Mesothelial cell of epicardium (in vitro differentiated cells): ENCODE data around the gene MED12L. TPM values are rescaled to one million over a fixed set of nuclear protein-coding genes. Genes with fewer than 3 reads are reported as not detected.

Experiments used
- DNase-seq, 2 experiments: peaks; one replicate each; pipeline ENCODE4 v3.0.0; 2021; ENCODE audit warnings: low spot score in 2 of 2; ENCODE audit not compliant: unreplicated experiment in 2 of 2
- H3K27ac Mint-ChIP-seq: 2 replicates; pipeline ENCODE4 v1.8.0; 2021; ENCODE audit warnings: mixed read lengths
- H3K27me3 Mint-ChIP-seq: 2 replicates; pipeline ENCODE4 v1.8.0; 2021; ENCODE audit warnings: low read depth, mixed read lengths
- H3K36me3 Mint-ChIP-seq: 2 replicates; pipeline ENCODE4 v1.8.0; 2021; ENCODE audit warnings: mixed read lengths
- H3K4me1 Mint-ChIP-seq: 2 replicates; pipeline ENCODE4 v1.8.0; 2021; ENCODE audit warnings: mixed read lengths
- H3K4me3 Mint-ChIP-seq: 2 replicates; pipeline ENCODE4 v1.8.0; 2021; ENCODE audit warnings: mild to moderate bottlenecking, moderate library complexity, mixed read lengths
- H3K9me3 Mint-ChIP-seq: 2 replicates; pipeline ENCODE4 v1.8.0; 2021; ENCODE audit warnings: mixed read lengths
- total RNA-seq: library from RNA; stranded (reverse); gene quantifications from 3 replicates; pipeline ENCODE4 v1.2.1, GENCODE V29; 2021
- TF ChIP-seq, protein P1 (sequence below): fragments of 200-600 bp; sonication (generic); IDR thresholded peaks from one replicate; pipeline ENCODE4 v1.5.0; 2021; ENCODE audit warnings: antibody characterized with exemption; ENCODE audit not compliant: unreplicated experiment

The MED12L gene
- total RNA-seq, 1 donor from 2014 or later = 13.8 TPM

DNA sequence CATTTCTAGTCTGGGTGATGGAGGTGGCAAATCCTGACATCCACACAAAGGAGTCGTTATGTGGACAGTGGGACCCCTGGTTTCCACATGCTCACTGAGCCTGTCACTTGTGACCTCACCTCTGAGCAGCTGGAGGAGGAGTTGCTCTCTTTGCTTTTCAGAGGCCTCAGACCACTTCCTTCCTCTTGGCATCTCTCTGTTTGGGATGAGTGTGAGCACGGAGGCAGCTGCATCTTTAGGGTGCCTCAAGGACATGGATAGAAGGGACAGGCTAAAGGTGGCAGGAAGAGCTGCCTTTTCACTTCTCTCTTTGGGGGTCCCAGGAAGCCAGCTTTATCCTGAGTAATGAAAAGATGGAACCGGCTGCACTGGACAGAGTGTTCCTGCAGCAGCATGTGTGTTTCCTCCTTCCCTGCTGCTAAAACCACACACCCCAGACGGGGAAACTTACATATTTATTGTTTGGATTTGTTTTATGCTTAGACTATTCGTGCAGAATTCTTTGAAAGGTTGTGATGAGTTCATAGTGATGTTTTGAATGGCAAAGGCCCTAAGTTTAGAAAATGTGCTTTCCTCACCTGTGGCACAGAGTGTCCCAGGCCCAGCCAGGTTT is 85.8 kb downstream of the MED12L start:
- Mint-ChIP-seq H3K36me3 (peaks cover 1% of the 10 kb centered on the region), H3K4me3 (no peak overlapping the region), H3K27me3 (no peaks in the 10 kb centered on the region), H3K9me3 (no peaks in the 10 kb centered on the region), H3K4me1 (peaks cover 2% of the 10 kb centered on the region), H3K27ac (no peak overlapping the region)
- TF ChIP-seq, protein P1, sequence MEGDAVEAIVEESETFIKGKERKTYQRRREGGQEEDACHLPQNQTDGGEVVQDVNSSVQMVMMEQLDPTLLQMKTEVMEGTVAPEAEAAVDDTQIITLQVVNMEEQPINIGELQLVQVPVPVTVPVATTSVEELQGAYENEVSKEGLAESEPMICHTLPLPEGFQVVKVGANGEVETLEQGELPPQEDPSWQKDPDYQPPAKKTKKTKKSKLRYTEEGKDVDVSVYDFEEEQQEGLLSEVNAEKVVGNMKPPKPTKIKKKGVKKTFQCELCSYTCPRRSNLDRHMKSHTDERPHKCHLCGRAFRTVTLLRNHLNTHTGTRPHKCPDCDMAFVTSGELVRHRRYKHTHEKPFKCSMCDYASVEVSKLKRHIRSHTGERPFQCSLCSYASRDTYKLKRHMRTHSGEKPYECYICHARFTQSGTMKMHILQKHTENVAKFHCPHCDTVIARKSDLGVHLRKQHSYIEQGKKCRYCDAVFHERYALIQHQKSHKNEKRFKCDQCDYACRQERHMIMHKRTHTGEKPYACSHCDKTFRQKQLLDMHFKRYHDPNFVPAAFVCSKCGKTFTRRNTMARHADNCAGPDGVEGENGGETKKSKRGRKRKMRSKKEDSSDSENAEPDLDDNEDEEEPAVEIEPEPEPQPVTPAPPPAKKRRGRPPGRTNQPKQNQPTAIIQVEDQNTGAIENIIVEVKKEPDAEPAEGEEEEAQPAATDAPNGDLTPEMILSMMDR = no peak
- no peak for DNase-seq

DNA sequence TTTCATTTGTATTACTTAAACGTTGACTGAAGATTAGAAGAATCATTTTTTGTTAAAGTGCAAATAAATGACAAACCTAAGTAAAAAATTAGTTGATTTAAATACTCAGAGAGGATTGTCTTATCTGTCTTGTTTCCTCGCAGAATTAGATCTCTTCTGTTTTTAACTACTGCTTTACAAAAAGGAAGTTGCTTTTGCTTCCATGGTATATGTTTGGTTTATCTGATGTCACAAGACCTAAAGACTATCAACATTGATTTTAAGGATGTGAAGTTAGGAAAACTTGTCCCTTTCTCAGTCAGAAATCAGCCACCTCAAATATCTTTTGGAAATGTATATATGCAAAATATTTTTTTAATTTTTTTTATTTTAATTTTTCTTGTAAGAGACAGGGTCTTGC is 88.9 kb downstream of the MED12L start:
- Mint-ChIP-seq H3K9me3 (no peaks in the 10 kb centered on the region), H3K27ac (no peak overlapping the region), H3K36me3 (no peaks in the 10 kb centered on the region), H3K27me3 (no peaks in the 10 kb centered on the region), H3K4me3 (no peak overlapping the region), H3K4me1 (no peaks in the 10 kb centered on the region)
- DNase-seq = no peak
- TF ChIP-seq, protein P1 = no peak

DNA sequence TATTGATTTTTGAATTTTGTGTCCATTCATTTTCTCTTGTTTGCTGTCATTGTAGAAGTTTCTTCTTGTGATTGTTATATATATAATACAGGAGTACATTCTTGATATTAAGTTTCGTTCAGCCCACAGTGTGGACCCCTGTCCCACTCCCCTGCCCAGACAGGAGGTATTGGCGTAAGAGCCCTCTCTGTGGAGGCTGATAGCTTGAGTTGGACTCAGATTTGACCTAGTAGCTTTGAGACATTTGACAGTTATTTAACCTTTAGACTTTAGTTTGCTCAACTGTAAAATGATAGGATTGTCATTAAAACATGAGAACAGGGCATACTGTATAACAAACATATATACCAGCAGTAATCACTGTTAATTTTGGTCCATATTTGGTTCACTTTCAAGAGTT is 90.5 kb downstream of the MED12L start:
- DNase-seq = no peak
- TF ChIP-seq, protein P1 = no peak
- Mint-ChIP-seq H3K27me3 (no peaks in the 10 kb centered on the region), H3K4me3 (no peak overlapping the region), H3K36me3 (no peaks in the 10 kb centered on the region), H3K9me3 (no peaks in the 10 kb centered on the region), H3K27ac (no peak overlapping the region), H3K4me1 (no peaks in the 10 kb centered on the region)

DNA sequence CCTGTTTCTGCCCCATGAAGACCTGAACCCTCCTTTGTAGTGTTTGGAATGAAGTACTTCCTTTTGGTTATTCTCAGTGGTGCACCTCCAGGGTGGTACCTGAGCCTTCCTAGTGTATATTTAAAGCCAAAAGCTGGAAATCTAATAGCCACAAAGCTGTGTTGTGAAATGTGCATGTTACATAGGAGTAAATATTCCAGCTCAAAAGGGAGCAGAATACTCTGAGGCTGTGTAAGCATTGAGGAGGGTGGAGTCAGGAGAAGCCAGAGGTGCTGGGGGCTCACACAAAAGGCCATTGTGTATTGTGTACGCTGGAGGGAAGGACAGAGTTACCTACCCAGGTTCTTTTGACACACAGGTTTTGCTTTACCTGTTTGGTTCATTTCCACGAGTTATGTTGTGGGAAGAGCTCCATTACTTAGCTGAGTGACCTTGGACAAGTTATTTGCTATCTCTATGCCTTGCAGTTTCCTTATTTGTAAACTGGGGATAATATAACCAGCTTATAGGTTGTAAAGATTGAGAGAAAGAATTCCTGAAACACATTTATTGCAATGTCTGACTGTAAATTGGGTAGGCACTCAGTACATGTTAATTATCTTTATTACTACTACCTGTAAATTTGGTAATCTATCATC is 92.9 kb downstream of the MED12L start:
- Mint-ChIP-seq H3K27me3 (no peaks in the 10 kb centered on the region), H3K36me3 (no peaks in the 10 kb centered on the region), H3K4me3 (no peak overlapping the region), H3K4me1 (peaks cover 7% of the 10 kb centered on the region), H3K27ac (no peak overlapping the region), H3K9me3 (no peaks in the 10 kb centered on the region)
- DNase-seq = no peak
- TF ChIP-seq, protein P1 = no peak

DNA sequence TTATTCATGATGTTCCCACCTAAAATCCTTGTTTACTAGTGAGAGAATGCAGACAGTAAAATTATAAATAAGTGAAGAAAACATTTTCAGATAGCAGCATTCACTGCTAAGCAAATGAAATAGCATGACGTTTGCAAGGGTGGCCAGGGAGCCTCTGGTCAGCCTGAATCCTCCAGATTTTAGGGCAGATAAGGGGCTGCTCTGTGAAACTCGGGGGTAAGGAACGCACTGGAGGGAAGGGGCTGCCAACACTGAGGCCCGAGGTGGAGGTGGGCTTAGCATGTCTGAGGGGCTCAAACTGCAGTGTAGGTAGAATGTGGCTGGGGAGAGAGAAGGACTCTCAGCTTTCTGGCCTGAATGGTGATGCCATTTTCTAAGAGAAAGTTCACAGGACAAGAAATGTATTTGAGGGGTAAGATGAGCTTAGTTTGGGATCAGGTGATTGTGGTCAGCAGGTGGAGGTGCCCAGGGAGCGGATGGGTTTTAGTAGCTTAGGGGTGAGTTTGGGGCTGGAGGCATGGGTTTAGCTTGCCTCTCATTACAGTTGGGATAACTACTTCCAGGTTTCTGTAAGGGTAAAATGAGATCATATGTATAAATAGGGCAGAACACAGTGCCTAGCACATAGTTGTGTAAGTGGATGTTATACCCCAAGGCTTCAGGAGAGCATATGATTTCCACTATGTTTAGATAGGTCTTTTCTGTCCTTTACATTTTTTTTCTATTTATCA is 97.0 kb downstream of the MED12L start:
- TF ChIP-seq, protein P1 = no peak
- H3K36me3 Mint-ChIP-seq = no peaks in the 10 kb centered on the region
- no peak for DNase-seq
- no peak overlapping the region for H3K27ac Mint-ChIP-seq
- H3K9me3 Mint-ChIP-seq = no peaks in the 10 kb centered on the region
- no peak overlapping the region for H3K4me3 Mint-ChIP-seq
- peaks cover 7% of the 10 kb centered on the region for H3K4me1 Mint-ChIP-seq
- H3K27me3 Mint-ChIP-seq = no peaks in the 10 kb centered on the region
